Left lung (tissue), 10 donors: Measurements from ENCODE around the gene ST7L. TPM values are rescaled to one million over a fixed set of nuclear protein-coding genes. Genes with fewer than 3 reads are reported as not detected.

Source experiments
- ATAC-seq: fragments of 200-7000 bp; cut with Tn5 transposase; one replicate; pipeline ENCODE4 v1.9.1; 2020; ENCODE audit warnings: moderate library complexity
- DNase-seq, 4 donors: peaks; one replicate each; pipeline ENCODE4 v3.0.0-alpha.2; 2013 to 2020
- H3K27ac ChIP-seq, 2 donors: fragments of 200-600 bp; sonication (generic) in 1 of 2; one replicate each; pipeline versions ENCODE4 v1.5.0 to v1.8.0; 2020 to 2021
- H3K27me3 ChIP-seq, 2 donors: fragments of 200-600 bp; sonication (generic) in 1 of 2; one replicate each; pipeline versions ENCODE4 v1.5.0 to v1.8.0; 2020 to 2021
- H3K36me3 ChIP-seq, 2 donors: fragments of 200-600 bp; sonication (generic) in 1 of 2; one replicate each; pipeline versions ENCODE4 v1.5.0 to v1.8.0; 2020 to 2021
- H3K4me1 ChIP-seq, 2 donors: fragments of 200-600 bp; one replicate each; pipeline ENCODE4 v1.8.0; 2021
- H3K4me3 ChIP-seq, 2 donors: fragments of 200-600 bp; sonication (generic) in 1 of 2; one replicate each; pipeline versions ENCODE4 v1.5.0 to v1.8.0; 2020 to 2021; ENCODE audit warnings: mild to moderate bottlenecking in 1 of 2
- H3K9me3 ChIP-seq, 2 donors: fragments of 200-600 bp; sonication (generic) in 1 of 2; one replicate each; pipeline versions ENCODE4 v1.5.0 to v1.8.0; 2020 to 2021
- intact Hi-C, 2 donors: fragments of 100-400 bp; cut with DNase I; formaldehyde crosslinking; loops; one replicate each; pipeline versions ENCODE4 v1.11.2 to v1.14.2; 2022
- polyA plus RNA-seq, 6 donors: library from polyadenylated mRNA; unstranded; fragments of 120-200 nt; gene quantifications; one replicate each; pipeline ENCODE4 v1.2.1, GENCODE V29; 2013; ENCODE audit not compliant: insufficient read length in 6 of 6
- total RNA-seq, 2 donors: library from RNA; stranded (reverse); fragmentation: NEBNext Ultra II Directional; extraction: Animal tissue kit (Norgen Biotek cat#: 25700); gene quantifications; one replicate each; pipeline ENCODE4 v1.2.1, GENCODE V29; 2021
- TF ChIP-seq, protein P1 (sequence below), 2 donors: fragments of 200-600 bp; sonication (generic) in 1 of 2; IDR thresholded peaks; one replicate each; pipeline versions ENCODE4 v1.5.0 to v1.8.0; 2021; ENCODE audit warnings: antibody characterized with exemption in 2 of 2
- donor health status: DM: no; HTN: yes; CAD: no.
- donor health status: DM: no; HTN: no; CAD: no.

The ST7L gene
- total and polyA plus RNA-seq, 8 donors, result 15.9 to 35.2 (median 26.8) TPM

- TF ChIP-seq, protein P1, sequence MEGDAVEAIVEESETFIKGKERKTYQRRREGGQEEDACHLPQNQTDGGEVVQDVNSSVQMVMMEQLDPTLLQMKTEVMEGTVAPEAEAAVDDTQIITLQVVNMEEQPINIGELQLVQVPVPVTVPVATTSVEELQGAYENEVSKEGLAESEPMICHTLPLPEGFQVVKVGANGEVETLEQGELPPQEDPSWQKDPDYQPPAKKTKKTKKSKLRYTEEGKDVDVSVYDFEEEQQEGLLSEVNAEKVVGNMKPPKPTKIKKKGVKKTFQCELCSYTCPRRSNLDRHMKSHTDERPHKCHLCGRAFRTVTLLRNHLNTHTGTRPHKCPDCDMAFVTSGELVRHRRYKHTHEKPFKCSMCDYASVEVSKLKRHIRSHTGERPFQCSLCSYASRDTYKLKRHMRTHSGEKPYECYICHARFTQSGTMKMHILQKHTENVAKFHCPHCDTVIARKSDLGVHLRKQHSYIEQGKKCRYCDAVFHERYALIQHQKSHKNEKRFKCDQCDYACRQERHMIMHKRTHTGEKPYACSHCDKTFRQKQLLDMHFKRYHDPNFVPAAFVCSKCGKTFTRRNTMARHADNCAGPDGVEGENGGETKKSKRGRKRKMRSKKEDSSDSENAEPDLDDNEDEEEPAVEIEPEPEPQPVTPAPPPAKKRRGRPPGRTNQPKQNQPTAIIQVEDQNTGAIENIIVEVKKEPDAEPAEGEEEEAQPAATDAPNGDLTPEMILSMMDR (IDR thresholded peaks at IDR 0.05), result no peak
- Histone ChIP-seq H3K27ac (no peak overlapping the region), H3K4me1 (no peaks in the 10 kb centered on the region), H3K36me3 (no peaks in the 10 kb centered on the region), H3K4me3 (no peak overlapping the region), H3K27me3 (peaks cover 0 to 2% of the 10 kb centered on the region in 2 donors), H3K9me3 (no peaks in the 10 kb centered on the region)
- intact Hi-C loops, result no loop called here
- ATAC-seq (no peak), DNase-seq (no peak)
Observed at GRCh38 chr1:112516141-112516540, 102.8 kb downstream of the ST7L start.

GRCh38 chr1:112515311-112516009 lies 103.5 kb downstream of the ST7L start:
- no peak for DNase-seq
- TF ChIP-seq, protein P1 (IDR thresholded peaks at IDR 0.05), result no peak
- no peak overlapping the region for H3K4me3 ChIP-seq
- no peaks in the 10 kb centered on the region for H3K4me1 ChIP-seq
- ATAC-seq, result peak; percentile 31
- no peak overlapping the region for H3K27ac ChIP-seq
- H3K36me3 ChIP-seq, result no peaks in the 10 kb centered on the region
- no peaks in the 10 kb centered on the region for H3K9me3 ChIP-seq
- intact Hi-C loops, result no loop called here
- peaks cover 0 to 8% of the 10 kb centered on the region in 2 donors for H3K27me3 ChIP-seq

DNA sequence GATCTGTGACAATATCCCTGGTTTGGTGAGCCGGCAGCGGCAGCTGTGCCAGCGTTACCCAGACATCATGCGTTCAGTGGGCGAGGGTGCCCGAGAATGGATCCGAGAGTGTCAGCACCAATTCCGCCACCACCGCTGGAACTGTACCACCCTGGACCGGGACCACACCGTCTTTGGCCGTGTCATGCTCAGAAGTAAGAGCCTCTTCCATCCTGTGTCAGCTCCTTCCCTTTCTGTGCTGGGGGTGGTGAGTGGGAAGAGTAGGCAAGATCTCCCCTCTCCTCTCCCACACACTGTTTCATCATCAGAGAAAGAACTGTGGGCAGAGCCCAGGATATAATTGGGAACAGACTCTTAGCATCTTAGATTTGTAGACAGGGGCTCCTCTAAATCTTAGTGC lies 104.0 kb downstream of the ST7L start:
- DNase-seq, result peak in 1 of 4 donors; percentile 70
- intact Hi-C loops, result no loop called here
- TF ChIP-seq, protein P1 (IDR thresholded peaks at IDR 0.05), result no peak
- Histone ChIP-seq H3K36me3 (no peaks in the 10 kb centered on the region), H3K9me3 (no peaks in the 10 kb centered on the region), H3K27ac (no peak overlapping the region), H3K4me3 (no peak overlapping the region), H3K4me1 (no peaks in the 10 kb centered on the region), H3K27me3 (peaks cover 5 to 14% of the 10 kb centered on the region in 2 donors)
- no peak for ATAC-seq

DNA sequence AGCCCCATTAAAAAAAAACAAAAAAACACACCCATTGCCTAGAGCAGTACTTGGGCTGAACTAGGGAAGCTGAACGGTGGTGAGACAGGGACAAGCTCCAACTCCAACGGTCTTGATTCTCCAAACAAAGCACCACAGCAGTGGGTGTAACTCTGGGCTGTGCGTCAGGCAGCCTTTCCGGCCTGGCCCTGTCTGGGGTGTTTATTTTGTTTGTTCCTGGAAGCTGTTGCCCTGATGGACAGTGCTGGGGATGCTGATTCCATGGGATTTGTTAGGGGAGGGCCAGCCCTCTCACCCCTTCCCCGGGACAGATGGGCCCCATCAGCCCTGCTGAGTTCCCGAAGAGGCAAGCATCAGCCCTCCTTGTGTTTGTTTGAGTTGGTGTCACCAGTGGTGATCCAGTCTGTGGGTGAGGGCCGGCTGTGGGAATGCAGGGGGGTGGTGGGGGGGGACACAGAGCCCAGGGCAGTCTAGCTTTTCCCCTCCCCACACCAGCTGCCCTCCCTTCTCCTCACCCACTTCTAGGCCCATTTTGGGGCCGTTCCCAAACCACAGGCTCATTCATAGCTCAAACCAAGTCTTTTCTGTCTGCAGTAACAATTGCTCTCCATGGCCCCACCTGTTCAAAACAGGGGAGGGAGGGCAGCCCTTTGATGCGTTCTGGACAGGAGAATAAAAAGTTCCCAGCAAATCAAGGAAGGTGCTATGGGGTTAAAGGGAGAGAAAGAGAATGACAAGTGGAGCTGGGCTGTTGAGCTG lies 105.7 kb downstream of the ST7L start:
- peak overlapping the region; percentile 7 to 57 for H3K27ac ChIP-seq
- H3K9me3 ChIP-seq, result no peaks in the 10 kb centered on the region
- ATAC-seq, result peak; percentile 56
- intact Hi-C loops, result no loop called here
- peaks cover 19 to 30% of the 10 kb centered on the region in 2 donors for H3K27me3 ChIP-seq
- peaks cover 0 to 11% of the 10 kb centered on the region in 2 donors for H3K4me1 ChIP-seq
- H3K36me3 ChIP-seq, result no peaks in the 10 kb centered on the region
- TF ChIP-seq, protein P1 (IDR thresholded peaks at IDR 0.05), result no peak
- no peak overlapping the region for H3K4me3 ChIP-seq
- DNase-seq, result peak in 1 of 4 donors; percentile 27

DNA sequence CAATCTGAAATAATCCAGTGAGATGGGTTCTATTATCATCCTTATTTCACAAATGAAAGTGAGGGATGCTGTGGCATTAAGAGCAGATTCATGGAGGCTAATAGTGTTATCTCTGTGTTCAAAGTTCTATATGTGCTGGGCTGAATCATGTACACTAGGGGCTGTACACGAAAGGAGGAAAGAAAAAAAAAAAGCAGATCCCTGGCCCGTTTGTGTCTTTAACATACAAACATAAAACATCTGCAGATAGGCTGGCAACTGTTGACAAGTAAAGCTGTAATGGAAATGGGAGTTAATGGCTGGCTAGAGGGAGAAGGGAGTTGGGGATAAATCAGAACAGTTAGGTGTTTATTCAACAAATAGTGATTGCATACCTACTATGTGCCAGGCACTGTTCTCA lies 107.0 kb downstream of the ST7L start:
- peaks cover 25 to 44% of the 10 kb centered on the region in 2 donors for H3K27me3 ChIP-seq
- H3K27ac ChIP-seq, result no peak overlapping the region
- H3K9me3 ChIP-seq, result no peaks in the 10 kb centered on the region
- intact Hi-C loops, result no loop called here
- H3K36me3 ChIP-seq, result no peaks in the 10 kb centered on the region
- ATAC-seq, result no peak
- TF ChIP-seq, protein P1 (IDR thresholded peaks at IDR 0.05), result no peak
- peaks cover 5 to 21% of the 10 kb centered on the region in 2 donors for H3K4me1 ChIP-seq
- DNase-seq, result no peak
- H3K4me3 ChIP-seq, result no peak overlapping the region
